Karpas-422 (cell line): Measurements from ENCODE around the gene TBC1D17. TPM values are rescaled to one million over a fixed set of nuclear protein-coding genes. Genes with fewer than 3 reads are reported as not detected.

Experiments used
- DNase-seq: peaks from one replicate; pipeline ENCODE4 v3.0.0-alpha.2; 2015
- H2AFZ ChIP-seq: fragments of 200-600 bp; sonication (generic); 2 replicates; pipeline ENCODE4 v1.6.1; 2014; ENCODE audit warnings: antibody characterized with exemption, low read length, mixed read lengths
- H3K27ac ChIP-seq: fragments of 200-600 bp; sonication (generic); 2 replicates; pipeline ENCODE4 v1.5.1; 2014; ENCODE audit warnings: mild to moderate bottlenecking, low read length, moderate library complexity
- H3K27me3 ChIP-seq: fragments of 200-600 bp; sonication (generic); 2 replicates; pipeline ENCODE4 v1.6.1; 2014; ENCODE audit warnings: low read length, mixed read lengths
- H3K36me3 ChIP-seq: fragments of 200-600 bp; sonication (generic); 2 replicates; pipeline ENCODE4 v1.6.1; 2014; ENCODE audit warnings: low read length, mixed read lengths; ENCODE audit not compliant: insufficient read depth
- H3K4me1 ChIP-seq: fragments of 200-600 bp; sonication (generic); 2 replicates; pipeline ENCODE4 v1.6.1; 2014; ENCODE audit warnings: mild to moderate bottlenecking, low read length, mixed read lengths
- H3K4me2 ChIP-seq: fragments of 200-600 bp; sonication (generic); 2 replicates; pipeline ENCODE4 v1.6.1; 2014; ENCODE audit warnings: low read length, low read depth, mild to moderate bottlenecking; ENCODE audit not compliant: poor library complexity, severe bottlenecking
- H3K4me3 ChIP-seq: fragments of 200-600 bp; sonication (generic); 2 replicates; pipeline ENCODE4 v1.5.1; 2014; ENCODE audit warnings: mild to moderate bottlenecking, antibody characterized with exemption, low read length, mixed read lengths
- H3K79me2 ChIP-seq: fragments of 200-600 bp; sonication (generic); 2 replicates; pipeline ENCODE4 v1.6.1; 2014; ENCODE audit warnings: mild to moderate bottlenecking, low read length, mixed read lengths
- H3K9ac ChIP-seq: fragments of 200-600 bp; sonication (generic); 2 replicates; pipeline ENCODE4 v1.6.0; 2014; ENCODE audit warnings: low read length
- H3K9me2 ChIP-seq: fragments of 200-600 bp; sonication (generic), shearing (Covaris generic); replicated peaks from 2 replicates; pipeline ENCODE4 v1.6.0; 2014; ENCODE audit warnings: mild to moderate bottlenecking, low read length, moderate library complexity; ENCODE audit not compliant: insufficient read depth
- H3K9me3 ChIP-seq: fragments of 300-700, 200-600 bp; sonication (generic); 2 replicates; pipeline ENCODE4 v1.6.1; 2014; ENCODE audit warnings: low read length, mixed read lengths
- H4K20me1 ChIP-seq: fragments of 200-600 bp; sonication (generic); 2 replicates; pipeline ENCODE4 v1.6.1; 2014; ENCODE audit warnings: mild to moderate bottlenecking, antibody characterized with exemption, low read length, low read depth; ENCODE audit not compliant: insufficient read depth
- total RNA-seq: library from RNA; depleted of rRNA; stranded (reverse); fragments of >200 nt; shearing (Covaris generic); gene quantifications from 2 replicates; pipeline ENCODE4 v1.2.3, GENCODE V29; 2014; ENCODE audit warnings: low replicate concordance

Gene TBC1D17
- total RNA-seq, 1 experiment from 2014 or later, result 13.6 TPM

DNA sequence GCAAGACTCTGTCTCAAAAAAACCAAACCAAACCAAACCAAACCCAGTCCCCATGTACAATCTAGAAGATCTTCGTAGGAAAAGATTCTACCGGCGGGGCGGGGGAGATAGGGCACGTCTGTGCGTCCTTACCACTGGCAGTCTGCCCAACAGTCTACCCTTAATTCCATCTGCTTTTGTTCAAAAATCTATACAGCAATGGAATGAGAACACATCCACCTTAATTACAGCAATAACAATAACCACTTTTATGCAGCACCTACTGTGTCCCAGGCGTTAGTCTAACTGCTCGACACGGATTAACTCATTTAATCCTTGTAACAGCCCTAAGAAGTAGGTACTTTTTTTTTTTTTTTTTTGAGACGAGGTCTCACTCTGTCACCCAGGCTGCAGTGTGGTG lies 49.0 kb downstream of the TBC1D17 start:
- Histone ChIP-seq H3K9me2 (no peaks in the 10 kb centered on the region), H4K20me1 (peaks cover 15% of the 10 kb centered on the region), H3K4me2 (no peak overlapping the region), H2AFZ (no peak overlapping the region), H3K9me3 (no peaks in the 10 kb centered on the region), H3K27ac (no peak overlapping the region), H3K9ac (no peak overlapping the region), H3K36me3 (peaks cover 44% of the 10 kb centered on the region), H3K27me3 (no peaks in the 10 kb centered on the region), H3K4me3 (no peak overlapping the region), H3K79me2 (peaks cover 94% of the 10 kb centered on the region), H3K4me1 (peaks cover 74% of the 10 kb centered on the region)
- DNase-seq, result no peak

DNA sequence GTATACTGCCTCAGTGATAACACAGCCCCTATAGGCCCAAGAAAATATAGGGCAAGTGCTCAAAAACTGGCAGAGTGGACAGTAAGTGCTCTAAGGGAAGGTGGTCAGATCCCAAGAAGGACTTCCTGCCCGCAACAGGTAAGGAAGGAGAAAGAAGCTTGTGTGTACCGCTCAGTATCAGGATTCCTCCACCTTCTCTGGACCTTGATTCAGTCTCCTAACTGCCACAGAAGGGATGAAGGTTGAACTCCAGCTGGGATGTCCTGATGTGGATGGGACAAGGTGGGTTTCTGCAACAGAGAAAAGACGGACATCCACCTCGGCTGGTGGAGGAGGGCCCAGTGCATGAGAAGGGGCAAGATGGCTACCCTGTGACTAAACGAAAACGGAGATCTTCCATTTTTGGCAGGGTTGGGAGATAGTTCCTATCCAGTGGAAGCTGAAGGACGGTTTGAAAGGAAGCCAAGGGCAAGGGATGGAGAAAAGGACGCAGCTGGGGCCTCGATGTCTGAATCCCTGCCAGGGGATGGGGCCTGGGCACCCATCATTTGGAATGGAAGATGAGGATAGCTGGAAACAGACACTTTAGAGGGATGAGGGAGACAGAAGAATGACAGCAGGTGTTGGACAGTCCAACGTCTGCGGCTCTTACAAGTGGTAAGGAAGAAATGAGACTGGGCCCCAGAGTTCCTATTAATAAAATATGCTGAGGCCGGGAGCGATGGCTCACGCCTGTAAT lies 50.2 kb downstream of the TBC1D17 start:
- peaks cover 82% of the 10 kb centered on the region for H3K79me2 ChIP-seq
- H3K4me2 ChIP-seq, result peak overlapping the region; percentile 80
- DNase-seq, result no peak
- no peak overlapping the region for H2AFZ ChIP-seq
- peaks cover 24% of the 10 kb centered on the region for H4K20me1 ChIP-seq
- no peaks in the 10 kb centered on the region for H3K9me2 ChIP-seq
- H3K36me3 ChIP-seq, result peaks cover 52% of the 10 kb centered on the region
- no peaks in the 10 kb centered on the region for H3K9me3 ChIP-seq
- H3K27ac ChIP-seq, result peak overlapping the region; percentile 94; the same call in 1 of the 2 replicates
- peak overlapping the region; percentile 75 for H3K4me3 ChIP-seq
- H3K4me1 ChIP-seq, result peaks cover 71% of the 10 kb centered on the region
- H3K27me3 ChIP-seq, result no peaks in the 10 kb centered on the region
- H3K9ac ChIP-seq, result peak overlapping the region; percentile 99

DNA sequence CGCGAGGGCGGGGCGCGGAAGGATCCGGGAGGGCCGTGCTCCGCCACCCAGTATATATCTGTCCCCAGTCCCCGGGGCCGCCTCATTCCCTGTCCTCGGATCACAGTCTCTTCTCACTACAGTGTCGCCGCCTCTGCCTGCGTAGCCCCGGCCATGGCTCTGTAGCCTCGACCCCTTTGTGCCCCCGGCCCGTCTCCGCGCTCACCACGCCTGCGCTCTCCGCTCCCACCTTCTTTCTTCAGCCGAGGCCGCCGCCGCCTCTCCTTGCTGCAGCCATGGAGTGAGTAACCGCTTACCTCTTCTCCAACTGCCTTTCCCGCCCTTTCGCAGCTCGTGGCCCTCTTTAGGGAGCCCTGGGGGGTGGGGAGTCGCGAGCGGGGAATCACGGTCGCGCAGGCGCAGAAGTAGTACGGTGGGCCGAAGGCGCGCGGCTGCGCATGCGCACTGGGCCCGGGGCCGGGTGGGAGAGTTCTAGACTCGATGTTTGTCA lies 51.7 kb downstream of the TBC1D17 start, which contains the start of the genes ATF5 and NUP62:
TSS of gene ATF5 (plus strand) at position 85 of the 490 bp plus-strand sequence. CDS start 1,646 bp downstream, outside the sequence.
TSS of gene NUP62 (minus strand) at position 384 of the 490 bp plus-strand sequence. CDS start 19,697 bp downstream, outside the sequence.
- Histone ChIP-seq H3K9me3 (no peaks in the 10 kb centered on the region), H3K9me2 (no peaks in the 10 kb centered on the region), H3K4me3 (peak within 1 kb of the TSS; percentile 75), H2AFZ (peak within 1 kb of the TSS; percentile 70; the same call in 1 of the 2 replicates), H3K9ac (peak within 1 kb of the TSS; percentile 99), H3K27ac (peak within 1 kb of the TSS; percentile 94), H3K4me1 (peaks cover 56% of the 10 kb centered on the region), H3K4me2 (peak within 1 kb of the TSS; percentile 80), H4K20me1 (peaks cover 37% of the 10 kb centered on the region), H3K36me3 (peaks cover 58% of the 10 kb centered on the region), H3K79me2 (peaks cover 68% of the 10 kb centered on the region), H3K27me3 (no peaks in the 10 kb centered on the region)
- peak; percentile 97 for DNase-seq

DNA sequence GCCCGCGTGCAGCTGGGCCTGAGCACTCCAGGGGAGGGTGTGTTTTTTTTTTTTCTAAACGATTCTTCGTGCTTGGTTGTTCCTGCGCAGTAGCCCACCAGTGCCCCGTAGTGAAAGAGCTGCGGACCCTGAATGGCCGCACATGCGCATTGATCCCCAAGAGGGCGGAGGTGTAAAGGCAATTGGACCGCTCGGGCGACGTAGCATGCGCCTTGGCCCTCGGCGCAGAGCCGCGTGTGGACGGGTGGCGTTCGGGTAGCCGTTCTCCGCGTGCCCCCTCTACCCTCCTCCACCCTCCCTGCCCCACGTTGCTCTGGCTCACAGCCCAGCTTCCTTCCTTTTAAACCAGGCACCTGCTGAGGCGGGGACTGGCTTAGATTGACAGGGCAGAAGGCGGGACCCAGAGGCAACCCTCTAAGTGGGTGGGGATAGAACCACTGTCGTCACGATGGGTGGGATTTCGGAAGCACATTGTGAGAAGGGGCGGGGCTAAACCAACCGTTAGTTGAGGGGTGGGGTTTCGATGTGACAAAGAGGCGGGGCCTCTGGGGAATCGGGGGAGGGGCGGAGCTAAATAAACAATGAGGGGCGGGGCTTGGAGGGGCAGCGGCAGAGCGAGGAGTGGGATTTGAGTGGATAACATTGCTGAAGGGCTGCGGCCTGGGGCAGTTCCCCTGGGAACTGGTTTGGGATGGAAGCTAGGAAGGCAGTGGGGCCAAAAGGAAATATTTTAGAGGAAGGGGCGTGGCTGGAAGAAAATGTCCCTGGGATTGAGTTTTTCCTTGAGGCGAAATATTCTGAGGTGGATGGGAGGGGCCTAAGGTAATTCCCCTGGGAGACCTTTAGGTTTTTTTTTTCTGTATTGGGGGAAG lies 52.3 kb downstream of the TBC1D17 start:
- Histone ChIP-seq H3K9me2 (no peaks in the 10 kb centered on the region), H3K9me3 (no peaks in the 10 kb centered on the region), H3K4me3 (peak overlapping the region; percentile 75), H3K79me2 (peaks cover 61% of the 10 kb centered on the region), H3K27ac (peak overlapping the region; percentile 94), H3K9ac (peak overlapping the region; percentile 99), H3K27me3 (no peaks in the 10 kb centered on the region), H3K4me1 (peaks cover 49% of the 10 kb centered on the region), H4K20me1 (peaks cover 37% of the 10 kb centered on the region), H3K36me3 (peaks cover 58% of the 10 kb centered on the region), H2AFZ (peak overlapping the region; percentile 70; the same call in 1 of the 2 replicates), H3K4me2 (peak overlapping the region; percentile 80)
- peak; percentile 99 for DNase-seq

DNA sequence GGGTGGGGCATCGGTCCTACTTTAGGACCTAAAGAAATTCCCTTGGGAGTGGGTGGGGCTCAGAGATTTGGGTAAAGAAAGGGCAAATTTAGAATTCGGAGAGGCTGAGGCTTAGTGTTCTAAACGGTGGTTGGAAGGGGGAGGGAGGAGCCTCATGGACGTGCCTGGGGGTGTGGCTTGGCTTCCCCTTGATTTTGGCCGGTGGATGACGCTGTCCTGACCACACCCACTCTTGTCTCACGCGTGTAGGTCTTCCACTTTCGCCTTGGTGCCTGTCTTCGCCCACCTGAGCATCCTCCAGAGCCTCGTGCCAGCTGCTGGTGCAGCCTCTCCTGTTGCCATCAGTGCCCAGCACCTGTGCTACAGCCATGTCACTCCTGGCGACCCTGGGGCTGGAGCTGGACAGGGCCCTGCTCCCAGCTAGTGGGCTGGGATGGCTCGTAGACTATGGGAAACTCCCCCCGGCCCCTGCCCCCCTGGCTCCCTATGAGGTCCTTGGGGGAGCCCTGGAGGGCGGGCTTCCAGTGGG lies 53.0 kb downstream of the TBC1D17 start:
- no peaks in the 10 kb centered on the region for H3K9me2 ChIP-seq
- H3K9me3 ChIP-seq, result no peaks in the 10 kb centered on the region
- H3K36me3 ChIP-seq, result peaks cover 55% of the 10 kb centered on the region
- H4K20me1 ChIP-seq, result peaks cover 37% of the 10 kb centered on the region
- no peak overlapping the region for H2AFZ ChIP-seq
- peaks cover 54% of the 10 kb centered on the region for H3K79me2 ChIP-seq
- H3K27ac ChIP-seq, result peak overlapping the region; percentile 94
- H3K4me2 ChIP-seq, result peak overlapping the region; percentile 80
- peak overlapping the region; percentile 99 for H3K9ac ChIP-seq
- H3K27me3 ChIP-seq, result no peaks in the 10 kb centered on the region
- H3K4me3 ChIP-seq, result peak overlapping the region; percentile 75
- H3K4me1 ChIP-seq, result peaks cover 42% of the 10 kb centered on the region
- DNase-seq, result peak; percentile 92

DNA sequence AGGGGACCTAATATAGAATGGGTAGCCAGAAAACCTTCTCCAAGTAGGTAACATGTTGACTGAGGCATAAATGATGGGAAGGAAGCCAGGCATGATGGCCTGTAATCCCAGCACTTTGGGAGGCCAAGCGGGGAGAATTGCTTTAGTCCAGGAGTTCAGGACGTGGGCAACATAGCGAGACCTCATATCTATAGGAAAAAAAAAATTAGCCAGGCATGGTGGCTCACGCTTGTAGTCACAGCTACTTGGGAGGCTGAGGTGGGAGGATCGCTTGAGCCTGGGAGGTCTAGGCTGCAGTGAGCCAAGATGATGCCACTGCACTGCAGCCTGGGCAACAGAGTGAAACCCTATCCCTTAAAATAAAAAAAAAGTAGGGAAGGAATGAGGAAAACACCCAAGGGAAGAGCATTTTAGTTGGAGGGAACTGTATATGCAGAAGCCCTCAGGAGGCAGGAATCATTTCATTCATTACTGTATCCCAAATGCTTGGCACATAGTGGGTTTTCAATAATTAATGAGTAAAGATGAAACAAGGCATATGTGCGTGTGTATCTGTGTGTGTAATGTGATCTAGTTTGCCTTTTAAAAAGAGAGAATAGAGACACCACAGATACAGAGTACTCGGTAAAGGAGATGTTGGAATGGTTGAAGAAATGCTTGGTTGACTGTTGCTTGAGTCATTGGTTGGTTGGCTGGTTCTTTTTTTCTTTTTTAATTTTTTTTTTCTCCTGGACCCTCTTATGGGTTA lies 54.0 kb downstream of the TBC1D17 start:
- Histone ChIP-seq H3K9me2 (no peaks in the 10 kb centered on the region), H3K4me2 (peak overlapping the region; percentile 80), H3K9me3 (no peaks in the 10 kb centered on the region), H3K79me2 (peaks cover 47% of the 10 kb centered on the region), H3K9ac (no peak overlapping the region), H3K27ac (peak overlapping the region; percentile 94), H4K20me1 (peaks cover 37% of the 10 kb centered on the region), H3K36me3 (peaks cover 52% of the 10 kb centered on the region), H3K4me1 (peaks cover 39% of the 10 kb centered on the region), H3K4me3 (peak overlapping the region; percentile 75; the same call in 1 of the 2 replicates), H2AFZ (no peak overlapping the region), H3K27me3 (no peaks in the 10 kb centered on the region)
- no peak for DNase-seq

DNA sequence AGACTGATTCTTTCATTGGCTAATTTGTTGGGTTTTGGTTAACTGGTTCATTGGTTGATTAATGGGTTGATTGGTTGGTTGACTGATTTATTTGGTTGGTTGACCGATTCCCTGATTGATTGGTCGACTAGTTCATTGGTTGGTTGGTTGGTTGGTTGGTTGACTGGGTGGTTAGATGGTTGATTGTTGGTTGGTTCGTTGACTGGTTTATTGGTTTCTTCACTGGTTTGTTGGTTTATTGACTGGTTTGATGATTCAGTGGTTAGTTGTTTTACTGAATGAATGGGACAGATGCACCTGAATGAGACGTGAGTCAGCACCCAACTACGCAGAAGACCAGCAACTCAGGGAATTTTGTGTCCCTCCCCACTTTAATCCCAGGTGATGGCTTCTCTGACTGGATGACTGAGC lies 54.5 kb downstream of the TBC1D17 start:
- Histone ChIP-seq H3K4me3 (no peak overlapping the region), H3K27ac (no peak overlapping the region), H2AFZ (no peak overlapping the region), H4K20me1 (peaks cover 37% of the 10 kb centered on the region), H3K4me1 (peaks cover 34% of the 10 kb centered on the region), H3K9me2 (no peaks in the 10 kb centered on the region), H3K79me2 (peaks cover 41% of the 10 kb centered on the region), H3K27me3 (no peaks in the 10 kb centered on the region), H3K9ac (no peak overlapping the region), H3K4me2 (no peak overlapping the region), H3K9me3 (no peaks in the 10 kb centered on the region), H3K36me3 (peaks cover 46% of the 10 kb centered on the region)
- DNase-seq, result no peak
